ENCODE data around the gene WDR11. TPM values are rescaled to one million over a fixed set of nuclear protein-coding genes. Genes with fewer than 3 reads are reported as not detected.

The WDR11 gene
- total RNA-seq, 1 donor from 2014 or later: 56.7 TPM

DNA sequence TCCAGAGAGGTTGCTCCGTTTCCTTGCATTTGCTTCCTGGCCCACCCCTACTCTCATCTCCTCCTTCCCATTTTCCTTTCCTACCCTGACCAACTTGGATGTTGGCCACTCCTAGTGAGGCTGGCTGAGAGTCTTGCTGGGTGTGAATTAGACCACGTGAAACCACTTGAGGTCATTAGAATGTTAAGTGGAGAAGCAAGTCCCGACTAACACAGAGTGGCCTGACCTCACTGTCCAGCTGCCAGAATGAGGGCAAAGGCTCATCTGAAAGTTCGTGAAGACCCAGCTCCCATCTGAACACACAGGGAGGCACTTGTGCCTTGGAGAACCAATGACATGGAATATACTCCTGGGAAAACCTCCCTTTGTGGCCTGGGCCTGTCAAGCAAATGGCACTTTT is 80.8 kb downstream of the WDR11 start:
- Histone ChIP-seq H3K27me3 (ENCODE audit: control insufficient read depth, insufficient read depth, low read length) (no peaks in the 10 kb centered on the region), H3K36me3 (ENCODE audit: control insufficient read depth, insufficient read depth, low read length) (no peaks in the 10 kb centered on the region), H3K4me3 (ENCODE audit: low read depth, low read length) (no peak overlapping the region)
- no peak for DNase-seq (ENCODE audit: low read depth)
- TF ChIP-seq, protein P1, sequence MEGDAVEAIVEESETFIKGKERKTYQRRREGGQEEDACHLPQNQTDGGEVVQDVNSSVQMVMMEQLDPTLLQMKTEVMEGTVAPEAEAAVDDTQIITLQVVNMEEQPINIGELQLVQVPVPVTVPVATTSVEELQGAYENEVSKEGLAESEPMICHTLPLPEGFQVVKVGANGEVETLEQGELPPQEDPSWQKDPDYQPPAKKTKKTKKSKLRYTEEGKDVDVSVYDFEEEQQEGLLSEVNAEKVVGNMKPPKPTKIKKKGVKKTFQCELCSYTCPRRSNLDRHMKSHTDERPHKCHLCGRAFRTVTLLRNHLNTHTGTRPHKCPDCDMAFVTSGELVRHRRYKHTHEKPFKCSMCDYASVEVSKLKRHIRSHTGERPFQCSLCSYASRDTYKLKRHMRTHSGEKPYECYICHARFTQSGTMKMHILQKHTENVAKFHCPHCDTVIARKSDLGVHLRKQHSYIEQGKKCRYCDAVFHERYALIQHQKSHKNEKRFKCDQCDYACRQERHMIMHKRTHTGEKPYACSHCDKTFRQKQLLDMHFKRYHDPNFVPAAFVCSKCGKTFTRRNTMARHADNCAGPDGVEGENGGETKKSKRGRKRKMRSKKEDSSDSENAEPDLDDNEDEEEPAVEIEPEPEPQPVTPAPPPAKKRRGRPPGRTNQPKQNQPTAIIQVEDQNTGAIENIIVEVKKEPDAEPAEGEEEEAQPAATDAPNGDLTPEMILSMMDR (IDR thresholded peaks at IDR 0.05; ENCODE audit: insufficient read depth, low read length, poor library complexity, severe bottlenecking): no peak

DNA sequence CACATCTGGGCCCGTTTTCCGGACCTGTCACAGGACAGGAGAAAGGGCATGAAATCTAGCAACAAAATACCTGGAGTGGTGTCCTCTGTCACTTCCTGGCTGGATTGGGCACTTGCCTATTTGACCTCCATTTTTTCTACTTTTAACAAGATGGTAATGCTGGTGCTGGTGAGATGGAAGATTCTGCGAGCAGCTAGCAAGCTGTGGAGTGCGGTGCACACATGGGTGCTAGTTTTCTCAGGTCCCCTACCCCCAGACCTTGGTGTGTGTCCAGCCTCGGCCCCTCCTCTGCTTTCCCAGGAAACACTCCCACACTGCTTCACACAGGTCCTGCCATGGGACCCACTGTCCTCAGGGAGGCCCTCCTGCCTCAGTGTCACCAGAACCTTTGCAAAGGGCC is 87.7 kb downstream of the WDR11 start:
- no peak for DNase-seq (ENCODE audit: low read depth)
- Histone ChIP-seq H3K27me3 (ENCODE audit: control insufficient read depth, insufficient read depth, low read length) (no peaks in the 10 kb centered on the region), H3K36me3 (ENCODE audit: control insufficient read depth, insufficient read depth, low read length) (no peaks in the 10 kb centered on the region), H3K4me3 (ENCODE audit: low read depth, low read length) (no peak overlapping the region)
- TF ChIP-seq, protein P1 (IDR thresholded peaks at IDR 0.05; ENCODE audit: insufficient read depth, low read length, poor library complexity, severe bottlenecking): no peak

DNA sequence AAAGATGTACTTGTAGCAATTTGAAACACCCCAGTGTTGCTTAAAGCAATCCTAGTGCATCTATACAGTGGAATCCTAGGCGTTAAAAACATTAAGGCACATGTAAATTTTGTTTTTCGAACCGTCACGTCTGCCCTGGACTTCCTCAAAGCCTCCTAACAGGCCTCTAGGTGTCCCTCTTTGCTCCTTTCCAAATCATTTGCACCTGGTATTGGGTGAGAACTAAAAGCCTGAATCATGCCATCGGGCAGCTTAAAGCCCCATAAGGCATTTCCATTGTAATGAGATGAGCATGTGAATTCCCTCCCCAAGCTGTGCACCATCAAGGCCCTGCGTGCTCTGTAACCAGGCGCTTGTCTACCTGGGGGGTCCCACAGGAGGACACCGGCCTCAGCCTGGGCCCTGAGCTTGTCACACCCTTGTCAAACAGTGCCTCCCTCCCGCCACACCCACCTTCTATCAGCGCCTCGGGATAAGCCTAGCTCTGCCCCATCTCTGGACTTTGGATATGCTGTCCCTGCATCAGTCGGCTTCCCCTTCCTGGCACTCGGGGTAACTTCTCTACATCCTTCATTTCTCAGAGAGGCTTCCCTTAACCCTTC is 89.2 kb downstream of the WDR11 start:
- TF ChIP-seq, protein P1 (IDR thresholded peaks at IDR 0.05; ENCODE audit: insufficient read depth, low read length, poor library complexity, severe bottlenecking): no peak

DNA sequence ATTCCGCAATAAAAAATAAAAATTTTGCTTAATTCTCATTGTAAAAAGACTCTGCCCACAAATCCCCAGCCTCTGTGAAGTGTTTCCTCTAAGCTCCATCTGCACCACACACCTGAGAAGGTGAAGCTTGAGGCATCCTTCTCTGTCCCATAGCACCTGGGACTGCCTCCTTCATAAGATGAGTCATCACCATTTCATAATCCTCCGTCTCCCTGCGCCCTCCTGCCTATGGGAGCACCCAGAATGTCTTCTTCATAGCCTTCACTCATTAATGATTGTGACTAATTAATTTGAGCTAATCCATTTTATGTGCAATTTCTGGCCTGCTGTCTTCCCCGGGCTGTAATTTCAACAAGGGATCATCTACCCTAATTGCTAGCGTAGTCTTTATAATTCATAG is 90.3 kb downstream of the WDR11 start:
- no peak for DNase-seq (ENCODE audit: low read depth)
- Histone ChIP-seq H3K27me3 (ENCODE audit: control insufficient read depth, insufficient read depth, low read length) (no peaks in the 10 kb centered on the region), H3K36me3 (ENCODE audit: control insufficient read depth, insufficient read depth, low read length) (no peaks in the 10 kb centered on the region), H3K4me3 (ENCODE audit: low read depth, low read length) (no peak overlapping the region)
- TF ChIP-seq, protein P1 (IDR thresholded peaks at IDR 0.05; ENCODE audit: insufficient read depth, low read length, poor library complexity, severe bottlenecking): no peak

More for the DNA sequence above, 89.2 kb downstream of the WDR11 start:
- DNase-seq (ENCODE audit: low read depth): no peak
- H3K27me3 ChIP-seq (ENCODE audit: control insufficient read depth, insufficient read depth, low read length): no peaks in the 10 kb centered on the region
- H3K4me3 ChIP-seq (ENCODE audit: low read depth, low read length): no peak overlapping the region
- no peaks in the 10 kb centered on the region for H3K36me3 ChIP-seq (ENCODE audit: control insufficient read depth, insufficient read depth, low read length)

DNA sequence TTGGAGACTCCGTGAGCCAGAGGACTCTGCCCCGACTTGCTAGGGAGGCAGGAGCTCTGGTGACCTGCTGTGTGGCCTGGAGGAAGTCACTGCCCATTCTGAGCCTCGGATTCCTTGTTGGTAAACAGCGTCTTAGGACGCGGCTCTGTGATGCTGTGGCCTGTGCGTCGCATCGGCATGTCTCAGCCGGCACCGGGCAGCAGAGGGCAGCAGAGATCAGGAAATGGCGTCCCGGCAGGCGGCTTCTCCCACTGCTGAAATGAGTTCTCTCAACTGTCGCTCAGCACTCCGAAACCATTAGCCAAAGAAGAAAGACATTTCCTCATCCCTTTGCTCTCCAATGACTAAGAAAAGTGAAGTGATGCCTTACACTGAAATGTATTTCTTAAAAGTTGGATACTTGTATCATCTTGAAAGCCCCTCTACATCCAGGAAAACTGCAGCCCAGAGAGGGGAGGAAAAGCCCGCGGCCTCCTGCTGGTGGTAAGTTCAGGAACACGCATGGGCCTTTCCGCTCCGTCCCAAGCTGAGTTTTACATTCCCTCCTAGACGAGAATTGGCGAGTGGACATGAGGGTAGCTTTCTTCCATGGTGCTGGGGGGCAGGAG is 91.7 kb downstream of the WDR11 start:
- no peaks in the 10 kb centered on the region for H3K27me3 ChIP-seq (ENCODE audit: control insufficient read depth, insufficient read depth, low read length)
- H3K4me3 ChIP-seq (ENCODE audit: low read depth, low read length): no peak overlapping the region
- DNase-seq (ENCODE audit: low read depth): peak; percentile 31
- H3K36me3 ChIP-seq (ENCODE audit: control insufficient read depth, insufficient read depth, low read length): no peaks in the 10 kb centered on the region
- TF ChIP-seq, protein P1 (IDR thresholded peaks at IDR 0.05; ENCODE audit: insufficient read depth, low read length, poor library complexity, severe bottlenecking): peak; percentile 84

DNA sequence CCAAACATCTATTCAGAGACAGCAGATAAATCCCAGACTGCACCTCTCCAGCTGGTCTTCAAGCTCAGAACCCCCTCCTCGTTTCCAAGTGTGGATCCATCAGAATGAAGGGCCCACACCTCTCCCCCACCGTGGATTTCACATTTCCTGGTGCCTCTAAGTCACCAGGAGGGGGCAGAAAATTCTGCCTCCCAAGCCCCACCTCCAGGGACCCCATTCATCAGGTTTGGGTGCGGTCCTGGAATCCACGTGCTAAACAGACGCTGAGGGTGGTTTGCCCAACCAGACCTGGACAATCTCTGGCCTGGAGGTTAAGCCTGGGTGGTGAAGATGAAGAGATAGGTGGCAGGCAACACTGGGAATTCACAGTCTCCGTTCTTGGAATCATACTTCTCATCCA is 92.4 kb downstream of the WDR11 start:
- Histone ChIP-seq H3K4me3 (ENCODE audit: low read depth, low read length) (no peak overlapping the region), H3K36me3 (ENCODE audit: control insufficient read depth, insufficient read depth, low read length) (no peaks in the 10 kb centered on the region), H3K27me3 (ENCODE audit: control insufficient read depth, insufficient read depth, low read length) (no peaks in the 10 kb centered on the region)
- TF ChIP-seq, protein P1 (IDR thresholded peaks at IDR 0.05; ENCODE audit: insufficient read depth, low read length, poor library complexity, severe bottlenecking): no peak
- no peak for DNase-seq (ENCODE audit: low read depth)

Measured in kidney epithelial cell (primary cell).